ENCODE measurements around the gene COL15A1.

DNA sequence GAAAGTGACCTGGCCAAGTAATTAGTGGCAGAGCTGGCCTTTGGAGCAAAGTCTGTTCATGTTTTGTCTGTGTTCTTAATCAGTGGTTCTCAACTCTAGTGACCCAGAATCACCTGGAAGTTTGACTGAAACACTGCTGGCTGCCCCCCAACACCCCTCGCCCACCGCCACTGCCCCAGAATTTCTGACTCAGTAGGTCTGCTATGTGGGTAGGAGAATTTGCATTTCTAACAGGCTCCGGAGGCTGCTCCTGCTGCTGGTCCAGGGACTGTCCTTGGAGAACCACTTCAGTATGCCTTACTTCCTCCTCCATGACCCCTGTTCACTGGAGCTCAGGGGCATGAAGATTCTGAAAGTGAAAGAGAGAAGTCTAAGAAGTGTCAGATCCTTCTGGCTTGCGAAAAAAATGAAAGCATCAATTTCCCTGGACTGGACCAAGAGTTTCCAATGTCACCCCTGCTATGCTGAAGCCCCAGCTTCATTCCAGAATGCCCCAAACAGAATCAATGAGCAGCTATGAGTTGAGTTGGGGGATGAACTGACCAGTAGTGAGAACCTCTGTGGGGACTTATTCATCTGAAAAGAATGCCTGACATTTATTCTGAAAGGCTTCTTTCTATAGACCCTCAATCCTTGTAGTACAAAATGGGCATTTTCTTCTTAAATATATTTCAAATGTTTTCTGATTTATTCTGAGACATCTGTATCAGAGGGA is 20.8 kb upstream of the COL15A1 start:
- no peak for TF ChIP-seq POLR2A (IDR thresholded peaks at IDR 0.05)
- no peak for TF ChIP-seq CTCF (IDR thresholded peaks at IDR 0.05)
- no peak for TF ChIP-seq EP300 (IDR thresholded peaks at IDR 0.05)

Data from tibial nerve (tissue), 4 donors.